GM23248 (cell line): Measurements from ENCODE around the gene PAFAH1B1. TPM values are rescaled to one million over a fixed set of nuclear protein-coding genes. Genes with fewer than 3 reads are reported as not detected.

Experiments
- DNase-seq: peaks from one replicate; pipeline ENCODE4 v3.0.0-alpha.2; 2015
- H2AFZ ChIP-seq: fragments of 200-600 bp; sonication (generic); 2 replicates; pipeline ENCODE4 v1.6.1; 2016; ENCODE audit warnings: antibody characterized with exemption
- H3F3A ChIP-seq: fragments of 200-600 bp; sonication (generic); 2 replicates; pipeline ENCODE4 v1.6.1; 2016; ENCODE audit warnings: mild to moderate bottlenecking, antibody characterized with exemption, mixed run types; ENCODE audit not compliant: insufficient read depth
- H3K27ac ChIP-seq: fragments of 200-600 bp; sonication (generic); 2 replicates; pipeline ENCODE4 v1.5.1; 2016; ENCODE audit warnings: mild to moderate bottlenecking
- H3K27me3 ChIP-seq: fragments of 200-600 bp; sonication (generic); replicated peaks from 2 replicates; pipeline ENCODE4 v1.6.1; 2016; ENCODE audit warnings: mild to moderate bottlenecking; ENCODE audit not compliant: insufficient read depth
- H3K36me3 ChIP-seq: fragments of 200-600 bp; sonication (generic); 2 replicates; pipeline ENCODE4 v1.6.1; 2016; ENCODE audit warnings: low read depth, mild to moderate bottlenecking
- H3K4me1 ChIP-seq: fragments of 200-600 bp; sonication (generic); 2 replicates; pipeline ENCODE4 v1.6.1; 2016; ENCODE audit warnings: mild to moderate bottlenecking; ENCODE audit not compliant: insufficient read depth
- H3K4me2 ChIP-seq: fragments of 200-600 bp; sonication (generic); one replicate; pipeline ENCODE4 v1.6.1; 2016; ENCODE audit warnings: mild to moderate bottlenecking; ENCODE audit not compliant: unreplicated experiment
- H3K4me3 ChIP-seq: fragments of 200-600 bp; sonication (generic); 2 replicates; pipeline ENCODE4 v1.5.1; 2016; ENCODE audit warnings: mild to moderate bottlenecking
- H3K79me2 ChIP-seq: fragments of 200-600 bp; sonication (generic); 2 replicates; pipeline ENCODE4 v1.6.1; 2016; ENCODE audit warnings: mild to moderate bottlenecking; ENCODE audit not compliant: insufficient read depth
- H3K9ac ChIP-seq: fragments of 200-600 bp; sonication (generic); 2 replicates; pipeline ENCODE4 v1.6.1; 2016; ENCODE audit warnings: mild to moderate bottlenecking
- H3K9me2 ChIP-seq: fragments of 200-600 bp; sonication (generic); 2 replicates; pipeline ENCODE4 v1.6.1; 2016; ENCODE audit warnings: mixed run types, mild to moderate bottlenecking, moderate library complexity; ENCODE audit not compliant: insufficient read depth
- H3K9me3 ChIP-seq: fragments of 200-600 bp; sonication (generic); one replicate; pipeline ENCODE4 v1.6.1; 2017; ENCODE audit warnings: low read depth
- H4K20me1 ChIP-seq: fragments of 200-600 bp; sonication (generic); 2 replicates; pipeline ENCODE4 v1.6.0; 2016; ENCODE audit not compliant: insufficient read depth
- EZH2 ChIP-seq: fragments of 200-600 bp; sonication (generic); IDR thresholded peaks from 2 replicates; pipeline ENCODE4 v1.6.1; 2018; ENCODE audit warnings: antibody characterized with exemption, mild to moderate bottlenecking; ENCODE audit not compliant: insufficient read depth, poor library complexity, severe bottlenecking
- EZH2phosphoT487 ChIP-seq: fragments of 200-600 bp; sonication (generic); IDR thresholded peaks from 2 replicates; pipeline ENCODE4 v1.6.1; 2018; ENCODE audit warnings: antibody characterized with exemption, moderate library complexity, mild to moderate bottlenecking, low read depth; ENCODE audit not compliant: insufficient read depth
- WGBS, 2 experiments: methylation state at CpG; one replicate each; pipeline ENCODE4 v1.1.6; 2015 to 2017; ENCODE audit warnings: low lambda C conversion rate in 2 of 2, low coverage in 1 of 2; ENCODE audit errors: missing lambda C conversion rate in 2 of 2; 5-methylcytosine and 5-hydroxymethylcytosine counted together
- in situ Hi-C: fragments of 300-500 bp; cut with MboI; formaldehyde crosslinking; loops from 2 replicates; pipeline ENCODE4 v1.15.0; 2020
- polyA plus RNA-seq: library from polyadenylated mRNA; unstranded; fragments of >200 nt; fragmentation: Nextera tagmentation; extraction: Ambion mirVana; gene quantifications from 2 replicates; pipeline ENCODE4 v1.2.1, GENCODE V29; 2016
- total RNA-seq: library from RNA; depleted of rRNA; stranded (reverse); fragments of >200 nt; shearing (Covaris generic); gene quantifications from 2 replicates; pipeline ENCODE4 v1.2.3, GENCODE V29; 2014

The PAFAH1B1 gene
- total and polyA plus RNA-seq, 2 experiments from 2014 or later: 32.5 to 88.7 TPM

DNA sequence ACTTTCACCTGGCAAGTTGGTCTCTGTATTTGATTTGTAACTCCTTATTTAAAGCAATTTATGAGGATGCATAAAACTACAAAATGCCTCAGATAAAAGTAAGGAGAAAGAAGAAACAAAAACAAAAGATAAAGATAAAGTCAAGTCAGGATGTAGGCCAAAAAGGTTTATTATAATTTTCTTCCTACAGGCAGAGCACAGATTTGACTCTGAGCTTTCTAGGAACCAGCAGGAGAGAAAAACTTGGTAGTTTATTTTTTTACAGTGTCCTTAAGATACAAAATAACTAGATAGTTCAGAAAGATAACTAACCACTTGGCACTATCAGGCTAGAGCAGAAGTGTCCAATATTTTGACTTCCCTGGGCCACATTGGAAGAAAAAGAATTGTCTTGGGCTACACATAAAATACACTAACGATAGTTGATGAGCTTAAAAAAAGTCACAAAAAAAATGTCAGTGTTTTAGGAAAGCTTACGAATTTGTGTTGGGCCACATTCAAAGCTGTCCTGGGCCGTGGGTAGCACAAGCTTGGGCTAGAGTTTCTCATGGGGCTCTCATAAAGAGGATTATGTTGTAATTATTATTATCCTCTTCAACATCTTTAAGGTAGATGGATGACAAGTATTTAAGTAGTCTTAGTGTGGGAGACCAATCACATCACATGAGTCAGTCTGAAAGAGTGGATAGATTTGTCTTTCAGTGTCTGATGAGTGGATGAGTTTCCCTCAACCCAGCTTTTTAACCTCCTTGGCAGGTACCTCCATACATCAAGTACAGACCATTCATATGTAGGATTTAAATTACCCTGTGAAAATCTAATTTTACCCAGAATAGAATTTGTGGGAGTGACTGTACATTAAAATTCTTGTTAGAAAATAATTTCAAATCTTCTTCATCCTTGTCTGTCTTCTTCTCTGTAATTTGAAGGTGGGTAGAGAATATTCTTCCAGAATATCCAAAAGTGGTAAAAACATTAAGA lies 17.0 kb downstream of the PAFAH1B1 start:
- in situ Hi-C loops: no loop called here

DNA sequence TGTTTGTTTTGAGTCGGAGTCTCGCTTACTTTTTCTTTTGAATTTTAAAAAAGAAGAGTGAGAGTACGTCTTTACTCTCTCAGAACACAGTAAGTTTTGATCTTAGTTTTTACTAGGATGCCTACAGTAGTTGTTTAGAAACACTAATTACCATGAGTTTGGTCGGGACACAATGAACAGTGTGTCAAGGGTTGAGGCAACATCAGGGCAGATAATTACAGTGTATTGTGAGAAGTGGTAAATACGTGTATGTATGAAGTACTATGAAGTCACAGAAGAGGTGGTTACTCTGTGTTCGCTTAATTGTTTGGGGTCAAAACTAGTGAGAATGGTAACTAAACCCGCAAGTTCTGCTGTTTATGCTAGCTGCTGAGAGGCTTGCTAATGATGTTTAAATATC lies 18.2 kb downstream of the PAFAH1B1 start:
- no peak for TF ChIP-seq EZH2phosphoT487
- no peak for TF ChIP-seq EZH2
- Histone ChIP-seq H3F3A (no peaks in the 10 kb centered on the region), H3K27me3 (no peaks in the 10 kb centered on the region), H3K9ac (no peak overlapping the region), H4K20me1 (peaks cover 69% of the 10 kb centered on the region), H3K9me2 (no peaks in the 10 kb centered on the region), H3K4me3 (no peak overlapping the region), H3K4me1 (no peaks in the 10 kb centered on the region), H3K9me3 (no peaks in the 10 kb centered on the region), H3K4me2 (no peak overlapping the region), H3K36me3 (no peaks in the 10 kb centered on the region), H3K79me2 (peaks cover 100% of the 10 kb centered on the region), H3K27ac (no peak overlapping the region), H2AFZ (no peak overlapping the region)
- no peak for DNase-seq
- in situ Hi-C loops: no loop called here
- 86 to 89% methylated on average over 7 of the region's 7 CpGs for WGBS, 2 experiments

More for the DNA sequence above, 17.0 kb downstream of the PAFAH1B1 start:
- no peak overlapping the region for H3K27ac ChIP-seq
- no peak overlapping the region for H2AFZ ChIP-seq
- no peaks in the 10 kb centered on the region for H3K27me3 ChIP-seq
- no peak for DNase-seq
- peaks cover 71% of the 10 kb centered on the region for H4K20me1 ChIP-seq
- peaks cover 100% of the 10 kb centered on the region for H3K79me2 ChIP-seq
- H3K36me3 ChIP-seq: no peaks in the 10 kb centered on the region
- no peak overlapping the region for H3K4me3 ChIP-seq
- H3K9me2 ChIP-seq: no peaks in the 10 kb centered on the region
- TF ChIP-seq EZH2 (no peak), EZH2phosphoT487 (no peak)
- H3K9ac ChIP-seq: no peak overlapping the region
- H3K4me1 ChIP-seq: 0 out of 2 replicates have a peak, but pooled peaks cover 4% of the 10 kb centered on the region
- no peaks in the 10 kb centered on the region for H3K9me3 ChIP-seq
- 52 to 56% methylated on average over 3 of the region's 3 CpGs for WGBS, 2 experiments
- no peaks in the 10 kb centered on the region for H3F3A ChIP-seq
- H3K4me2 ChIP-seq: no peak overlapping the region

DNA sequence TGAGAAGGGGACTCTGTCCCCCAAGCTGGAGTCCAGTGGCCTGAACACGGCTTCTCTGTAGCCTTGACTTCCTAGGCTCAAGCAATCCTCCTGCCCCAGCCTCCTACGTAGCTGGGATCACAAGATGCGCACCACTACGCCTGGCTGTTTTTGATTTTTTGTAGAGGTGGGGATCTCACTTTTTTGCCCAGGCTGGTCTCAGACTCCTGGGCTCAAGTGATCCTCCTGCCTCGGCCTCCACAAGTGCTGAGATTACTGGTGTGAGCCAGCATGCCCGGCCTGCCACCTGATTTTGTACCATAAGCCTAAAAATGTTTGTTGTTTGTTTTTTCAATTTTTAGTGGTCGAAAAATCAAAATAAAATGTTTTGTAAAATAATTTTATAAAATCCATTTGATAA lies 19.2 kb downstream of the PAFAH1B1 start:
- DNase-seq: no peak
- TF ChIP-seq EZH2phosphoT487: no peak
- TF ChIP-seq EZH2: no peak
- H4K20me1 ChIP-seq: peaks cover 78% of the 10 kb centered on the region
- no peak overlapping the region for H3K4me2 ChIP-seq
- no peak overlapping the region for H3K27ac ChIP-seq
- no peaks in the 10 kb centered on the region for H3K9me2 ChIP-seq
- no peaks in the 10 kb centered on the region for H3K4me1 ChIP-seq
- H3K79me2 ChIP-seq: peaks cover 100% of the 10 kb centered on the region
- no peaks in the 10 kb centered on the region for H3K9me3 ChIP-seq
- no peaks in the 10 kb centered on the region for H3K27me3 ChIP-seq
- no peaks in the 10 kb centered on the region for H3F3A ChIP-seq
- in situ Hi-C loops: no loop called here
- no peak overlapping the region for H3K4me3 ChIP-seq
- 89 to 92% methylated on average over 7 of the region's 7 CpGs for WGBS, 2 experiments
- no peak overlapping the region for H2AFZ ChIP-seq
- no peaks in the 10 kb centered on the region for H3K36me3 ChIP-seq
- no peak overlapping the region for H3K9ac ChIP-seq

DNA sequence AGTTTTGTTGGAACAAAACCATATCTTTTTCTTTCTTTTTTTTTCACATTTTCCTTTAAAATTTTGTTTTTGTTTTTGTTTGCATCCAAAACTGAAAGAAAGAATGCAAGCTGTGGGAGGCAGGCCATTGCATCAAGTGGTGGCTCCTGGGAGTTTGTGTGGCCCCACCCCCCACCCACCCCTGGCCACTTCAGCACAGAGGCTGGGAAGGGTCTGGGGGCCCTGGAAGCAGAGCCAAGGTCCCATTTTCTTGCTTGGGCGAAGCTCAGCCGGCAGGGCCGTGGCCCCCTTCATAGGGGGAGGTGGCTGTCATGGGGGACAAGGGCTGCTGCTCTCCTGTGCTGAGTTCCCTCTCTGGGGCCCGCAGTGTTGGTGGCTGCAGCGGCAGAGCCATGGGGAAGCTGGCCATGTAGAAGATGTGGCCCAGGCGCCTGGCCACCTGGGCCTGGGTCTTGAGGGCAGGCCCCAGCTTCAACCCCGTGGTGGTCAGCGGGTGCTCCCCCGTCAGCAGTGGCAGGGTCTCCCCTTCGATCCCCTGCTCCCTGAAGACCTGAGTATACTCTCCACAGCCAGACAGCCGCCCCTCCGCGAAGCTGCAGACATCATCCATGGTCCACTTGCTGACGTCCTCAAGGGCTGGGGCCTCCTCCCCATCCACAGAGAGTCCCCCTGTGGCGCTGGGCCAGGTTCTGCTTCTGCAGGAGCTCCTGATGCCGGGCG lies 19.8 kb downstream of the PAFAH1B1 start:
- no peak overlapping the region for H2AFZ ChIP-seq
- 0 out of 2 replicates have a peak, but pooled peaks cover 2% of the 10 kb centered on the region for H3F3A ChIP-seq
- no peak for DNase-seq
- H3K27me3 ChIP-seq: no peaks in the 10 kb centered on the region
- no peak overlapping the region for H3K27ac ChIP-seq
- no peaks in the 10 kb centered on the region for H3K9me3 ChIP-seq
- WGBS, 2 experiments: 88% methylated on average over 12 to 16 of the region's 17 CpGs
- TF ChIP-seq EZH2phosphoT487: no peak
- no peak for TF ChIP-seq EZH2
- H3K36me3 ChIP-seq: no peaks in the 10 kb centered on the region
- H3K9me2 ChIP-seq: no peaks in the 10 kb centered on the region
- no peak overlapping the region for H3K4me2 ChIP-seq
- no peak overlapping the region for H3K4me3 ChIP-seq
- H4K20me1 ChIP-seq: peaks cover 81% of the 10 kb centered on the region
- in situ Hi-C loops: no loop called here
- no peaks in the 10 kb centered on the region for H3K4me1 ChIP-seq
- peaks cover 100% of the 10 kb centered on the region for H3K79me2 ChIP-seq
- no peak overlapping the region for H3K9ac ChIP-seq
